Measurements from ENCODE around the gene EIF4E1B. TPM values are rescaled to one million over a fixed set of nuclear protein-coding genes. Genes with fewer than 3 reads are reported as not detected.
A peak's percentile ranks its signal among the peaks of the same experiment; 100 is the strongest.

Gene EIF4E1B
- total and polyA plus RNA-seq, 2 experiments from 2014 or later = not detected

GRCh38 chr5:176650354-176650884, 19.9 kb downstream of the EIF4E1B start:
- Histone ChIP-seq H3K4me3 (no peak overlapping the region), H3F3A (ENCODE audit: insufficient read depth) (peaks cover 16% of the 10 kb centered on the region), H3K9me2 (ENCODE audit: insufficient read depth) (no peaks in the 10 kb centered on the region), H2AFZ (no peak overlapping the region), H3K9ac (no peak overlapping the region), H4K20me1 (ENCODE audit: insufficient read depth) (no peaks in the 10 kb centered on the region), H3K4me1 (ENCODE audit: insufficient read depth) (peaks cover 21% of the 10 kb centered on the region), H3K4me2 (ENCODE audit: unreplicated experiment) (no peak overlapping the region), H3K36me3 (ENCODE audit: low read depth) (no peaks in the 10 kb centered on the region), H3K79me2 (ENCODE audit: insufficient read depth) (peaks cover 36% of the 10 kb centered on the region), H3K27ac (no peak overlapping the region), H3K27me3 (replicated peaks; ENCODE audit: insufficient read depth) (no peaks in the 10 kb centered on the region), H3K9me3 (ENCODE audit: low read depth) (no peaks in the 10 kb centered on the region)
- 81 to 82% methylated on average over 6 to 8 of the region's 8 CpGs for WGBS, 2 experiments (ENCODE audit: low coverage in 1 of 2, low lambda C conversion rate in 2 of 2, missing lambda C conversion rate in 2 of 2)
- no peak for DNase-seq
- TF ChIP-seq EZH2 (IDR thresholded peaks at IDR 0.05; ENCODE audit: insufficient read depth, poor library complexity, severe bottlenecking) = no peak
- TF ChIP-seq EZH2phosphoT487 (IDR thresholded peaks at IDR 0.05; ENCODE audit: insufficient read depth, low read depth) = no peak
- in situ Hi-C loops (cut with MboI) = no loop called here

DNA sequence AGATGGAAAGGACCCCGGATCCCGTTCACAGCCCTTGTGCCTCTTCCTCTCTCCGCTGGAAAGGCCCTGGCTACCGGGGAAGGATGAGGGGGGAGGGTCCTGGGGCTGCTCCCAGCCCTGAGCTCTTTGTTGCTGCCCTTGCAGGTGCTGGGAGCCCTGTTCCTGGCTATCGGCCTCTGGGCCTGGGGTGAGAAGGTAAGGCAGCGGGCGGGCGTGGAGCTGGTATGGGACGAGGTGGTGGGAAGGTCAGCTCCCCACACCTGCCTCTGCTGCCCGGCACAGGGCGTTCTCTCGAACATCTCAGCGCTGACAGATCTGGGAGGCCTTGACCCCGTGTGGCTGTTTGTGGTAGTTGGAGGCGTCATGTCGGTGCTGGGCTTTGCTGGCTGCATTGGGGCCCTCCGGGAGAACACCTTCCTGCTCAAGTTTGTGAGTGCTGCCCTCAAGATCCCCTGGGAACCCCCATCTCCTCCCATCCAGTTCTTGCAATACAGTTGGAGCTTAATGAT, 21.1 kb downstream of the EIF4E1B start:
- H3K36me3 ChIP-seq (ENCODE audit: low read depth) = no peaks in the 10 kb centered on the region

GRCh38 chr5:176652136-176652535, 21.7 kb downstream of the EIF4E1B start:
- peaks cover 36% of the 10 kb centered on the region for H3K79me2 ChIP-seq (ENCODE audit: insufficient read depth)
- WGBS, 2 experiments (ENCODE audit: low coverage in 1 of 2, low lambda C conversion rate in 2 of 2, missing lambda C conversion rate in 2 of 2) = 78 to 79% methylated on average over 8 of the region's 8 CpGs
- H3K4me1 ChIP-seq (ENCODE audit: insufficient read depth) = peaks cover 21% of the 10 kb centered on the region
- 0 out of 2 replicates have a peak, but pooled peaks cover under 1% of the 10 kb centered on the region for H3K36me3 ChIP-seq (ENCODE audit: low read depth)
- H2AFZ ChIP-seq = no peak overlapping the region
- H4K20me1 ChIP-seq (ENCODE audit: insufficient read depth) = no peaks in the 10 kb centered on the region
- H3K27me3 ChIP-seq (replicated peaks; ENCODE audit: insufficient read depth) = no peaks in the 10 kb centered on the region
- DNase-seq = peak; percentile 26
- H3K9ac ChIP-seq = no peak overlapping the region
- H3K9me2 ChIP-seq (ENCODE audit: insufficient read depth) = no peaks in the 10 kb centered on the region
- peaks cover 16% of the 10 kb centered on the region for H3F3A ChIP-seq (ENCODE audit: insufficient read depth)
- no peak overlapping the region for H3K4me3 ChIP-seq
- in situ Hi-C loops (cut with MboI) = no loop called here
- H3K27ac ChIP-seq = no peak overlapping the region
- no peak for TF ChIP-seq EZH2 (IDR thresholded peaks at IDR 0.05; ENCODE audit: insufficient read depth, poor library complexity, severe bottlenecking)
- TF ChIP-seq EZH2phosphoT487 (IDR thresholded peaks at IDR 0.05; ENCODE audit: insufficient read depth, low read depth) = no peak
- no peak overlapping the region for H3K4me2 ChIP-seq (ENCODE audit: unreplicated experiment)
- H3K9me3 ChIP-seq (ENCODE audit: low read depth) = no peaks in the 10 kb centered on the region

More for the DNA sequence above, 21.1 kb downstream of the EIF4E1B start:
- H4K20me1 ChIP-seq (ENCODE audit: insufficient read depth) = no peaks in the 10 kb centered on the region
- no peak for DNase-seq
- H3K27me3 ChIP-seq (replicated peaks; ENCODE audit: insufficient read depth) = no peaks in the 10 kb centered on the region
- H3K79me2 ChIP-seq (ENCODE audit: insufficient read depth) = peaks cover 36% of the 10 kb centered on the region
- H3K9ac ChIP-seq = no peak overlapping the region
- H3K9me2 ChIP-seq (ENCODE audit: insufficient read depth) = no peaks in the 10 kb centered on the region
- H3F3A ChIP-seq (ENCODE audit: insufficient read depth) = peaks cover 16% of the 10 kb centered on the region
- peaks cover 21% of the 10 kb centered on the region for H3K4me1 ChIP-seq (ENCODE audit: insufficient read depth)
- H3K27ac ChIP-seq = no peak overlapping the region
- no peak for TF ChIP-seq EZH2phosphoT487 (IDR thresholded peaks at IDR 0.05; ENCODE audit: insufficient read depth, low read depth)
- TF ChIP-seq EZH2 (IDR thresholded peaks at IDR 0.05; ENCODE audit: insufficient read depth, poor library complexity, severe bottlenecking) = no peak
- no peak overlapping the region for H3K4me3 ChIP-seq
- in situ Hi-C loops (cut with MboI) = no loop called here
- no peak overlapping the region for H3K4me2 ChIP-seq (ENCODE audit: unreplicated experiment)
- WGBS, 2 experiments (ENCODE audit: low coverage in 1 of 2, low lambda C conversion rate in 2 of 2, missing lambda C conversion rate in 2 of 2) = 84 to 86% methylated on average over 16 to 17 of the region's 17 CpGs
- no peaks in the 10 kb centered on the region for H3K9me3 ChIP-seq (ENCODE audit: low read depth)
- H2AFZ ChIP-seq = no peak overlapping the region

DNA sequence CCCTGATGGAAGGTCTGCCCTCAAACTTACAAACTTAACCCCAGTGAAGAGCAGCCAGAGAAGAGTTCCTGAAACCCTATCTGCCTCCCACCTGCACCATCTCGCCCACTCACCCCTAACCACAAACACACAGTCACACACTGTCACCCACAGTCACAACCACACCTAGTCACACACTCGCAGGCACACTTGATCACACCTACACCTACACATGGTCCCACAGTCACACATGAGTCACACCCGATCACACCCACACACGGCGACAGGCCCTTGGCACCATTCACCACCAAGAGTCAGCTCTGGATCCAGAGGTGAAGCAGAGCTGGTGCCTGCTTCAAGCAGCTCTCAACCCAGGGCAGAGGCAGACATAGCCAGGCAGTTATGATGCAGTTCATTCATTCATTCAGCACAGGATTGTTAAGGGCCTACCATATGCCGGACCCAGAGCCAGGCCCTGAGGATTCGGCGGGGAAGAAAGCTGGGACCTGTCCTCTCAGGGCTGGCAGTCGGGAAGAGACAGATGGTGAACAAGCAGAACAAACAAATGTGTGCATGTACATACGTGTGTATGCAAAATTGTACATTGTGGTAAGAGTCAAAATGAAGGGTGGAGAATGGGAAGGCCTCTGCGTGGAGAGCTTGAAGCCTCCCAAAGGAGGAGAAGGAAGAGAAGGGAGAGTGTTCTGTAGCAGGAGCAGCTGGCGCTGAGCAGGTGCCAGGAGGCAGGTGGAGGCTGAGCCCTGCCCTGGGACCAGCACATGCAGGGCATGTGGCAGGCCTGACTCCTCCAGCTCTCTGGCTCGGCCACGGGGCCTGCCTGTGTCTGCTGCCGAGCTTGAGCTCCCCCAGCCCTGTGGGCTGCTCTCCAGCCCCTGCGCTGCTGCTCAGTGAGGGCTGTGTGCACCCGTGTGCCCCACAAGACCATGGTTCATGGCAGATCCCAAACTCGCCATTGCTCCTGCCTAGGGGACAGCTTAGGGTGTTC, 23.2 kb downstream of the EIF4E1B start:
- no peak overlapping the region for H3K27ac ChIP-seq
- in situ Hi-C loops (cut with MboI) = no loop called here
- peak overlapping the region; percentile 18 for H3K4me2 ChIP-seq (ENCODE audit: unreplicated experiment)
- DNase-seq = peak; percentile 73
- peaks cover 16% of the 10 kb centered on the region for H3F3A ChIP-seq (ENCODE audit: insufficient read depth)
- H3K4me3 ChIP-seq = no peak overlapping the region
- WGBS, 2 experiments (ENCODE audit: low coverage in 1 of 2, low lambda C conversion rate in 2 of 2, missing lambda C conversion rate in 2 of 2) = 73% methylated on average over 17 of the region's 18 CpGs
- H3K36me3 ChIP-seq (ENCODE audit: low read depth) = 0 out of 2 replicates have a peak, but pooled peaks cover 8% of the 10 kb centered on the region
- peaks cover 14% of the 10 kb centered on the region for H3K4me1 ChIP-seq (ENCODE audit: insufficient read depth)
- H3K9me2 ChIP-seq (ENCODE audit: insufficient read depth) = no peaks in the 10 kb centered on the region
- H3K9me3 ChIP-seq (ENCODE audit: low read depth) = no peaks in the 10 kb centered on the region
- H3K9ac ChIP-seq = no peak overlapping the region
- no peaks in the 10 kb centered on the region for H3K27me3 ChIP-seq (replicated peaks; ENCODE audit: insufficient read depth)
- H3K79me2 ChIP-seq (ENCODE audit: insufficient read depth) = peaks cover 24% of the 10 kb centered on the region
- H2AFZ ChIP-seq = no peak overlapping the region
- H4K20me1 ChIP-seq (ENCODE audit: insufficient read depth) = no peaks in the 10 kb centered on the region; the same call in 1 of the 2 replicates
- TF ChIP-seq EZH2 (IDR thresholded peaks at IDR 0.05; ENCODE audit: insufficient read depth, poor library complexity, severe bottlenecking) (no peak), EZH2phosphoT487 (IDR thresholded peaks at IDR 0.05; ENCODE audit: insufficient read depth, low read depth) (no peak)

Data from GM23248 (cell line).